Brain microvascular endothelial cell (primary cell): ENCODE measurements around the gene LAMTOR3.

Experiments used
- DNase-seq: peaks from one replicate; pipeline ENCODE4 v3.0.0-alpha.2; 2020
- H3K27ac ChIP-seq: fragments of 250-450 bp; sonication (Bioruptor Pico); 2 replicates; pipeline ENCODE4 v1.5.1; 2020; ENCODE audit warnings: mild to moderate bottlenecking, moderate library complexity
- H3K27me3 ChIP-seq: fragments of 250-450 bp; sonication (Bioruptor Pico); replicated peaks from 2 replicates; pipeline ENCODE4 v1.5.1; 2020; ENCODE audit warnings: mild to moderate bottlenecking
- H3K36me3 ChIP-seq: fragments of 250-450 bp; sonication (Bioruptor Pico); replicated peaks from 2 replicates; pipeline ENCODE4 v1.5.1; 2020; ENCODE audit warnings: mild to moderate bottlenecking
- H3K4me3 ChIP-seq: 2 replicates; pipeline ENCODE4 v1.5.1; 2011; ENCODE audit warnings: low read depth, mild to moderate bottlenecking, control low read depth, low read length, moderate library complexity
- in situ Hi-C: cut with HindIII; loops from 2 replicates; pipeline ENCODE4 v1.10.0; 2017; ENCODE audit warnings: low sequenced_read_pairs, low pct_ligation_motif_present
- TF ChIP-seq, protein P1 (sequence below): IDR thresholded peaks from 2 replicates; pipeline ENCODE4 v1.5.1; 2011; ENCODE audit warnings: low read depth, mild to moderate bottlenecking, moderate library complexity, low read length, control low read depth, inconsistent platforms; ENCODE audit errors: missing control alignments

Gene LAMTOR3

DNA sequence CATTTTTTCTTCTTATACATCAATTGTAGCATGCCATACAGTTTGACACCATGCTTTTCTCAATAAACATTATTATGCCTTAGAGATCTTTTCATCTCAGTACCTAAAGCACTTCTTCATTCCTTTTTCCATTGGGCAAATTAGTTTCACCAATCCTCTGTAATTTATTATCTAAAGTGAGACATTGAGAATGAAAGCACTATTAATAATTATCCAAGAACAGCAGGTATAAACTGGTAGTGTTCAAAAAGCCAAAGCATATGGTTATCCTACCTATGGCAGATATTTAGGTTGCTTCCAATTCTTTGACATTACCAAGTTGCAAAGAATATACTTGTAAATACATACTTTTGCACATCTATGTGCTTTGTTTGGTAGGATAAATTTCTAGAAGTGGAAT, 15.6 kb downstream of the LAMTOR3 start:
- TF ChIP-seq, protein P1, sequence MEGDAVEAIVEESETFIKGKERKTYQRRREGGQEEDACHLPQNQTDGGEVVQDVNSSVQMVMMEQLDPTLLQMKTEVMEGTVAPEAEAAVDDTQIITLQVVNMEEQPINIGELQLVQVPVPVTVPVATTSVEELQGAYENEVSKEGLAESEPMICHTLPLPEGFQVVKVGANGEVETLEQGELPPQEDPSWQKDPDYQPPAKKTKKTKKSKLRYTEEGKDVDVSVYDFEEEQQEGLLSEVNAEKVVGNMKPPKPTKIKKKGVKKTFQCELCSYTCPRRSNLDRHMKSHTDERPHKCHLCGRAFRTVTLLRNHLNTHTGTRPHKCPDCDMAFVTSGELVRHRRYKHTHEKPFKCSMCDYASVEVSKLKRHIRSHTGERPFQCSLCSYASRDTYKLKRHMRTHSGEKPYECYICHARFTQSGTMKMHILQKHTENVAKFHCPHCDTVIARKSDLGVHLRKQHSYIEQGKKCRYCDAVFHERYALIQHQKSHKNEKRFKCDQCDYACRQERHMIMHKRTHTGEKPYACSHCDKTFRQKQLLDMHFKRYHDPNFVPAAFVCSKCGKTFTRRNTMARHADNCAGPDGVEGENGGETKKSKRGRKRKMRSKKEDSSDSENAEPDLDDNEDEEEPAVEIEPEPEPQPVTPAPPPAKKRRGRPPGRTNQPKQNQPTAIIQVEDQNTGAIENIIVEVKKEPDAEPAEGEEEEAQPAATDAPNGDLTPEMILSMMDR: no peak
- no peak for DNase-seq
- in situ Hi-C loops: no loop called here
- peaks cover 29% of the 10 kb centered on the region for H3K36me3 ChIP-seq
- no peak overlapping the region for H3K27ac ChIP-seq
- H3K4me3 ChIP-seq: no peak overlapping the region
- no peaks in the 10 kb centered on the region for H3K27me3 ChIP-seq

DNA sequence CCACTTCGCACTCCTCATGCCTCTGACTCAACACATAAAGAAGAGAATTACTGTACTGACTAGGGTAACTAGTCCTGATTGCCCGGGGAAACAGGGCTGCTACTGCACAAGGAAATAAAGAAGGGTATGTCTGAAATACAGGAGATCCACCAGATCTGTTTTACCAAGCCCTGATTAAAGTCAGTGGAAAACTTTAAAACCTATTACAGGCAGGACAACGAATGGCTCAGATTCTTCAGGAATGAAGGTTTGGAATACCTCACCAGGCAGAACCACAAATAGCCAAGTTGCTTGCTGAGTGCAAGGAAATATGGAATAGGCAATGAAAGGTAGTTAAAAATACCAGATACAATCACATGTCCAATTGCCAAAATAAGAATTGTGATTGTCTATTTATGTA, 17.3 kb downstream of the LAMTOR3 start:
- Histone ChIP-seq H3K4me3 (no peak overlapping the region), H3K27me3 (no peaks in the 10 kb centered on the region), H3K36me3 (peaks cover 27% of the 10 kb centered on the region), H3K27ac (no peak overlapping the region)
- in situ Hi-C loops: no loop called here
- TF ChIP-seq, protein P1: no peak
- DNase-seq: no peak

DNA sequence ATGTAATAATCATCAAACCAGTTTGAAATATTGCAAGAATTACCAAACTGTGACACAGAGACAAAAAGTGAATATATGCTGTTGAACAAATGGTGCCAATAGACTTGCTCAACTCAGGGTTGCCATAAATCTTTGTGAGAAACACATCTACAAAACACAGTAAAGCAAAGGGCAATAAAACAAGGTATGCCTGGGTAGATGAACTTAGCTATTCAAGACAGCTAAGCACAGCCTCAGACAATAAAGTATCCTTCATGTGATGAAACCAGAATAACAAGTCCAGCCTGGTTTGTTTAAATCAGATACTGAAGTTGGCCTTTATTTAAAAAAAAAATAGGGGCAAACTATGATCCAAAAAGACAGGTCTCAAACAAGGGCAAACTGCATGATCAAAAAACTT, 19.2 kb downstream of the LAMTOR3 start:
- no peak for DNase-seq
- in situ Hi-C loops: no loop called here
- no peak overlapping the region for H3K27ac ChIP-seq
- H3K4me3 ChIP-seq: no peak overlapping the region
- peaks cover 13% of the 10 kb centered on the region for H3K36me3 ChIP-seq
- H3K27me3 ChIP-seq: no peaks in the 10 kb centered on the region
- TF ChIP-seq, protein P1: no peak

DNA sequence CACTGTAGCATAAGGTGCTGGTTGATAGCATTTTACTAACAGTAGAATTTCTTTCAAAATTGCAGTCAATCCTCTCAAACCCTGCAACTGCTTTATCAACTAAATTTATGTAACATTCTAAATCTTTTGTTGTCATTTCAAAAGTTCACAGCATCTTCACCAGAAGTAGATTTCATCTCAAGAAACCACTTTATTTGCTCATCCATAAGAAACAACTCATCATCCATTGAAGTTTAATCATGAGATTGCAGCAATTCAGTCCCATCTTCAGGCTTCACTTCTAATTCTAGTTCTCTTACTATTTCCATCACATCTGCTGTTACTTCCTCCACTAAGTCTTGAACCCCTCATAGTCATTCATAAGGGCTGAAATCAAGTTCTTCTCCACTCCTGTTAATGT, 21.7 kb downstream of the LAMTOR3 start:
- Histone ChIP-seq H3K4me3 (no peak overlapping the region), H3K27ac (no peak overlapping the region), H3K36me3 (no peaks in the 10 kb centered on the region), H3K27me3 (no peaks in the 10 kb centered on the region)
- no peak for DNase-seq
- TF ChIP-seq, protein P1: no peak
- in situ Hi-C loops: no loop called here

DNA sequence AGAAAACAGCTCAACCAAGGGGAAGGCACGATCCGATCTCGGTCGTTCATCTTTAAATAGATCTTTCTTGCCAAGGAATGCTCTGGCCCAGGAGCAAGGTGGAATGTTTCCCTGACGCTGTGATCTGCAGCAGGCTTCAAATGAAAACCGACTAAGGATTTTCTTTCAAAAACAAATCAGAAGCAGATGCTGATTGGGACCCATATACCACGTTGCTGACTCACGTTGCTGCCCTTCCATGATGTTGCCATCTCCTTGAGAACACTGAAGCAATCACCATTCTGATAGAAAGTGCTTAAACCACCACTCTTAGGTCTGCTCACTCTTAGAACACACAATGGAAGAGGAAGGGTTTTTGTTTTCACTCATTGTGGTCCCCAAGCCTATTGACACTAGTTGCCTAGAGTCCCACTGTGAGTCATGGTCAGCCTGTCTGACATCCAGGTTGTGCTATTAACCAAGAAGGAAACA, 26.1 kb downstream of the LAMTOR3 start:
- H3K4me3 ChIP-seq: no peak overlapping the region
- peak; percentile 32 for DNase-seq
- in situ Hi-C loops: no loop called here
- no peaks in the 10 kb centered on the region for H3K27me3 ChIP-seq
- H3K27ac ChIP-seq: no peak overlapping the region
- no peaks in the 10 kb centered on the region for H3K36me3 ChIP-seq
- TF ChIP-seq, protein P1: no peak

DNA sequence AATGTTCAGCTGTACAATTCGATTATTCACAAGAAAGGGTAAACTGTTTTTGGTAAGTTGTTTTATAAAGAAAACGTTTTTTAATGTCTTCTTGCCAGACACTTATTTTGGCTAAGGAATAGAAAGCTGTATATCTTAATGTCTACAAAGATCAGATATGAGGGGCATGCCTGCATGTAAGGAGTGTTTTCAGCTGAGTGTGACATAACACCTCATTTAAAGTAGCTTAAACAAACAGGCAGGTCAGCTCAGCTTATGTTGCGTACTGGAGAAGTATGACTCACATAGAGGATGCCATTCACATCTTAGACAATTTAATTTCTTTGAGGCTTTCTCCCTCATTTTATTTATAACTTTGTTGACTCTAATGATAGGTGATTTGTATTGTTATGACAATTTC, 30.4 kb downstream of the LAMTOR3 start:
- TF ChIP-seq, protein P1: no peak
- H3K27me3 ChIP-seq: no peaks in the 10 kb centered on the region
- no peaks in the 10 kb centered on the region for H3K36me3 ChIP-seq
- H3K4me3 ChIP-seq: no peak overlapping the region
- in situ Hi-C loops: no loop called here
- peak; percentile 41 for DNase-seq
- no peak overlapping the region for H3K27ac ChIP-seq
